Gastroesophageal sphincter (tissue), 4 donors: ENCODE data around the gene TMEM82. TPM values are rescaled to one million over a fixed set of nuclear protein-coding genes. Genes with fewer than 3 reads are reported as not detected.
A peak's percentile ranks its signal among the peaks of the same experiment; 100 is the strongest.

Experiments used
- ATAC-seq: fragments of 150-250 bp; one replicate; pipeline ENCODE4 v1.9.1; 2016; ENCODE audit warnings: mild to moderate bottlenecking, moderate library complexity
- H3K27ac ChIP-seq, 4 donors: fragments of 200-600 bp; sonication (generic) in 3 of 4; 1 replicate in 3 of 4; 2 replicates in 1 of 4; pipeline ENCODE4 v1.5.1; 2016 to 2019
- H3K27me3 ChIP-seq: fragments of 200-600 bp; sonication (generic); one replicate; pipeline ENCODE4 v1.5.1; 2019
- H3K36me3 ChIP-seq, 2 donors: fragments of 200-600 bp; sonication (generic); one replicate each; pipeline ENCODE4 v1.5.1; 2019; ENCODE audit warnings: control low read depth in 1 of 2
- H3K4me1 ChIP-seq, 3 donors: fragments of 200-600 bp; sonication (generic); 1 replicate in 2 of 3; 2 replicates in 1 of 3; pipeline ENCODE4 v1.5.1; 2016 to 2019; ENCODE audit warnings: control low read depth in 2 of 3
- H3K4me3 ChIP-seq, 2 donors: fragments of 200-600 bp; sonication (generic); one replicate each; pipeline ENCODE4 v1.5.1; 2019; ENCODE audit warnings: mild to moderate bottlenecking in 1 of 2, moderate library complexity in 1 of 2
- H3K9me3 ChIP-seq, 3 donors: fragments of 200-600 bp; sonication (generic); one replicate each; pipeline ENCODE4 v1.5.1; 2017 to 2019; ENCODE audit warnings: control low read depth in 2 of 3
- CTCF ChIP-seq, 4 experiments: fragments of 200-600 bp in 2 of 4; fragments of 450-650 bp in 2 of 4; sonication (generic) in 1 of 4; IDR thresholded peaks; one replicate each; pipeline ENCODE4 v1.5.1; 2017 to 2019; ENCODE audit warnings: antibody characterized with exemption in 4 of 4, mild to moderate bottlenecking in 2 of 4, moderate library complexity in 2 of 4
- EP300 ChIP-seq: sonication (generic); formaldehyde crosslinking; IDR thresholded peaks from one replicate; pipeline ENCODE4 v1.6.1; 2017; ENCODE audit warnings: antibody characterized with exemption, mild to moderate bottlenecking
- POLR2A ChIP-seq, 2 donors: fragments of 450-650 bp; IDR thresholded peaks; one replicate each; pipeline ENCODE4 v1.6.1; 2017; ENCODE audit warnings: antibody characterized with exemption in 2 of 2, mild to moderate bottlenecking in 2 of 2, moderate library complexity in 1 of 2
- POLR2AphosphoS5 ChIP-seq: sonication (generic); formaldehyde crosslinking; IDR thresholded peaks from one replicate; pipeline ENCODE4 v1.6.1; 2017; ENCODE audit warnings: antibody characterized with exemption
- WGBS, 2 donors: methylation state at CpG; one replicate each; pipeline ENCODE4 v1.1.5; 2018; ENCODE audit warnings: low coverage in 1 of 2; 5-methylcytosine and 5-hydroxymethylcytosine counted together
- total RNA-seq, 4 donors: library from RNA; depleted of rRNA; stranded (reverse); fragments of >200 nt; gene quantifications; one replicate each; pipeline ENCODE4 v1.1.0, GENCODE V29; 2016

The TMEM82 gene
- total RNA-seq, 4 donors from 2014 or later: not detected

- Histone ChIP-seq H3K36me3 (peaks cover 0 to 74% of the 10 kb centered on the region in 2 donors), H3K4me3 (no peak overlapping the region), H3K27me3 (no peaks in the 10 kb centered on the region), H3K27ac (peak overlapping the region in 3 of 4 donors; percentile 28 to 41 (median 32)), H3K4me1 (peaks cover 0 to 51% (median 11%) of the 10 kb centered on the region in 3 donors), H3K9me3 (no peaks in the 10 kb centered on the region)
- no peak for ATAC-seq
- TF ChIP-seq POLR2AphosphoS5 (no peak), EP300 (no peak), CTCF (IDR thresholded peaks at IDR 0.05) (no peak), POLR2A (IDR thresholded peaks at IDR 0.05) (no peak)
- WGBS, 2 donors: 81% methylated on average over 4 of the region's 8 CpGs; no CpG with 5 or more reads in 1 of the 2 donors
These were observed 24.1 kb upstream of the TMEM82 start for GRCh38 chr1:15718199-15718601.

- H3K36me3 ChIP-seq: peaks cover 0 to 85% of the 10 kb centered on the region in 2 donors
- no peak for TF ChIP-seq POLR2A (IDR thresholded peaks at IDR 0.05)
- TF ChIP-seq EP300: no peak
- TF ChIP-seq CTCF (IDR thresholded peaks at IDR 0.05): no peak
- no peak for TF ChIP-seq POLR2AphosphoS5
- no peak overlapping the region for H3K4me3 ChIP-seq
- H3K4me1 ChIP-seq: peaks cover 0 to 37% (median 7%) of the 10 kb centered on the region in 3 donors
- H3K9me3 ChIP-seq: no peaks in the 10 kb centered on the region
- H3K27ac ChIP-seq: no peak overlapping the region
- 85 to 94% methylated on average over 3 to 6 of the region's 12 CpGs for WGBS, 2 donors
- no peaks in the 10 kb centered on the region for H3K27me3 ChIP-seq
- no peak for ATAC-seq
These were observed 22.7 kb upstream of the TMEM82 start for GRCh38 chr1:15719381-15720120.

GRCh38 chr1:15720861-15721260, 21.4 kb upstream of the TMEM82 start:
- Histone ChIP-seq H3K4me1 (peaks cover 0 to 24% (median 0%) of the 10 kb centered on the region in 3 donors), H3K27me3 (no peaks in the 10 kb centered on the region), H3K9me3 (no peaks in the 10 kb centered on the region), H3K36me3 (peaks cover 0 to 98% of the 10 kb centered on the region in 2 donors), H3K4me3 (no peak overlapping the region), H3K27ac (no peak overlapping the region)
- WGBS, 2 donors: 97% methylated on average over 3 of the region's 3 CpGs; no CpG with 5 or more reads in 1 of the 2 donors
- no peak for ATAC-seq
- TF ChIP-seq CTCF (IDR thresholded peaks at IDR 0.05) (no peak), POLR2A (IDR thresholded peaks at IDR 0.05) (no peak)

- no peak for ATAC-seq
- WGBS, 2 donors: 60 to 89% methylated on average over 1 to 4 of the region's 4 CpGs
These were observed 19.9 kb upstream of the TMEM82 start for GRCh38 chr1:15722411-15722810.

More at GRCh38 chr1:15722411-15722810, 19.9 kb upstream of the TMEM82 start:
- H3K4me3 ChIP-seq: no peak overlapping the region
- H3K27ac ChIP-seq: no peak overlapping the region
- peaks cover 0 to 14% (median 0%) of the 10 kb centered on the region in 3 donors for H3K4me1 ChIP-seq
- no peaks in the 10 kb centered on the region for H3K9me3 ChIP-seq
- no peaks in the 10 kb centered on the region for H3K27me3 ChIP-seq
- TF ChIP-seq CTCF (IDR thresholded peaks at IDR 0.05) (no peak), EP300 (no peak), POLR2AphosphoS5 (no peak), POLR2A (IDR thresholded peaks at IDR 0.05) (no peak)
- peaks cover 0 to 98% of the 10 kb centered on the region in 2 donors for H3K36me3 ChIP-seq
